A549 (cell line): Measurements from ENCODE around the gene DCUN1D2. TPM values are rescaled to one million over a fixed set of nuclear protein-coding genes. Genes with fewer than 3 reads are reported as not detected.

Experiments
- ATAC-seq, 2 experiments: fragments of 200-7000 bp in 1 of 2; fragments of >200 bp in 1 of 2; cut with Nextera tagmentation in 1 of 2; cut with Tn5 transposase in 1 of 2; 3 replicates each; pipeline versions ENCODE4 v1.8.0 to v1.9.1; 2018 to 2020; ENCODE audit warnings: mild to moderate bottlenecking in 1 of 2, moderate library complexity in 1 of 2
- CTCF ChIA-PET: fragments of 300-600 bp; sonication (Branson Sonifier 250); formaldehyde crosslinking; extraction: SDS; loops from one replicate; lab custom pipeline; 2021; ENCODE audit warnings: antibody characterized with exemption, inconsistent platforms; lab: Yijun Ruan, JAX
- POLR2A ChIA-PET: fragments of 350-600 bp; formaldehyde crosslinking; extraction: SDS; loops from one replicate; lab custom pipeline; 2021; ENCODE audit warnings: antibody characterized with exemption, inconsistent platforms; lab: Yijun Ruan, JAX
- DNase-seq, 2 experiments: peaks; one replicate each; pipeline versions ENCODE4 v3.0.0 to v3.0.0-alpha.2; 2011 to 2016; ENCODE audit warnings: low read depth in 1 of 2, low spot score in 1 of 2
- FAIRE-seq: peaks from 2 replicates; lab custom pipeline; 2011; peaks lifted over from hg19 to GRCh38; lab: Jason Lieb, UNC
- H3K27ac ChIP-seq, 2 experiments: fragments of >200 bp; sonication (Bioruptor Twin); formaldehyde crosslinking; 3 replicates each; pipeline ENCODE4 v1.5.1; 2016 to 2017
- H3K4me1 ChIP-seq: fragments of >200 bp; sonication (Bioruptor Twin); formaldehyde crosslinking; 3 replicates; pipeline ENCODE4 v1.6.1; 2016
- H3K4me2 ChIP-seq: fragments of >200 bp; sonication (Bioruptor Twin); formaldehyde crosslinking; 3 replicates; pipeline ENCODE4 v1.6.1; 2016
- H3K4me3 ChIP-seq: fragments of >200 bp; sonication (Bioruptor Twin); formaldehyde crosslinking; 3 replicates; pipeline ENCODE4 v1.5.1; 2016
- H3K9me3 ChIP-seq: fragments of >200 bp; sonication (Bioruptor Twin); formaldehyde crosslinking; 3 replicates; pipeline ENCODE4 v1.6.1; 2016
- BHLHE40 ChIP-seq: IDR thresholded peaks from 2 replicates; pipeline ENCODE4 v1.6.1; 2012; ENCODE audit warnings: low read depth, low read length, inconsistent platforms
- EHF ChIP-seq: fragments of 250-450 bp; sonication (Bioruptor Pico); IDR thresholded peaks from 2 replicates; pipeline ENCODE4 v1.5.0; 2020; ENCODE audit warnings: mild to moderate bottlenecking
- ELK1 ChIP-seq: fragments of 150-350 bp; IDR thresholded peaks from 2 replicates; pipeline ENCODE4 v1.6.1; 2014; ENCODE audit warnings: low read depth, mild to moderate bottlenecking, low read length
- ESRRA ChIP-seq: fragments of 150-350 bp; IDR thresholded peaks from 2 replicates; pipeline ENCODE4 v1.6.1; 2014; ENCODE audit warnings: mild to moderate bottlenecking, low read length, borderline replicate concordance
- FOSB ChIP-seq: fragments of 250-450 bp; sonication (Bioruptor Pico); IDR thresholded peaks from 2 replicates; pipeline ENCODE4 v1.5.0; 2020; ENCODE audit warnings: mild to moderate bottlenecking, moderate library complexity
- FOSL2 ChIP-seq, 2 experiments: fragments of 450-650 bp in 1 of 2; fragments of >200 bp in 1 of 2; sonication (Bioruptor Twin) in 1 of 2; formaldehyde crosslinking; IDR thresholded peaks; 2 replicates each; pipeline versions ENCODE4 v1.5.0 to v1.6.1; 2016 to 2020; ENCODE audit warnings: mild to moderate bottlenecking in 1 of 2, moderate library complexity in 1 of 2
- HDAC2 ChIP-seq: fragments of 200-600 bp; sonication (generic); IDR thresholded peaks from 2 replicates; pipeline ENCODE4 v1.6.1; 2016
- HOXA7 ChIP-seq: fragments of 250-450 bp; sonication (Bioruptor Pico); IDR thresholded peaks from 2 replicates; pipeline ENCODE4 v1.5.0; 2020; ENCODE audit warnings: mild to moderate bottlenecking, moderate library complexity
- HOXB5 ChIP-seq: fragments of 250-450 bp; sonication (Bioruptor Pico); IDR thresholded peaks from 2 replicates; pipeline ENCODE4 v1.5.0; 2020; ENCODE audit warnings: mild to moderate bottlenecking, moderate library complexity
- JUN ChIP-seq, 2 experiments: fragments of >200 bp; sonication (Bioruptor Twin); formaldehyde crosslinking; IDR thresholded peaks; 2 replicates in 1 of 2; 3 replicates in 1 of 2; pipeline ENCODE4 v1.6.1; 2016 to 2017
- MAX ChIP-seq: IDR thresholded peaks from 2 replicates; pipeline ENCODE4 v1.6.1; 2012
- MYC ChIP-seq: IDR thresholded peaks from 2 replicates; pipeline ENCODE4 v1.6.1; 2012; ENCODE audit warnings: mild to moderate bottlenecking, inconsistent platforms, low read length, improper control_type of control experiment, borderline replicate concordance
- NPAS2 ChIP-seq: fragments of 250-450 bp; sonication (Bioruptor Pico); IDR thresholded peaks from 2 replicates; pipeline ENCODE4 v1.8.0; 2022; ENCODE audit warnings: mild to moderate bottlenecking, moderate library complexity, borderline replicate concordance
- NR3C1 ChIP-seq: fragments of >200 bp; sonication (Bioruptor Twin); formaldehyde crosslinking; IDR thresholded peaks from 3 replicates; pipeline ENCODE4 v1.6.1; 2017
- PHF8 ChIP-seq: fragments of 200-600 bp; sonication (generic); IDR thresholded peaks from 2 replicates; pipeline ENCODE4 v1.6.1; 2016; ENCODE audit warnings: low read depth, mild to moderate bottlenecking, antibody characterized with exemption, moderate library complexity, borderline replicate concordance
- RAD21 ChIP-seq, 2 experiments: fragments of >200 bp in 1 of 2; sonication (Bioruptor Twin) in 1 of 2; formaldehyde crosslinking in 1 of 2; IDR thresholded peaks in 1 of 2; conservative IDR thresholded peaks in 1 of 2; 2 replicates in 1 of 2; 3 replicates in 1 of 2; pipeline ENCODE4 v1.6.1; 2012 to 2018; ENCODE audit warnings: inconsistent platforms in 1 of 2
- RARB ChIP-seq: fragments of 250-450 bp; sonication (Bioruptor Pico); IDR thresholded peaks from 2 replicates; pipeline ENCODE4 v1.8.0; 2021; ENCODE audit warnings: mild to moderate bottlenecking, moderate library complexity
- SREBF2 ChIP-seq: fragments of 450-650 bp; IDR thresholded peaks from 2 replicates; pipeline ENCODE4 v1.6.1; 2014; ENCODE audit warnings: mild to moderate bottlenecking, moderate library complexity
- TFCP2L1 ChIP-seq: fragments of 250-450 bp; sonication (Bioruptor Pico); IDR thresholded peaks from 2 replicates; pipeline ENCODE4 v1.5.0; 2021; ENCODE audit warnings: mild to moderate bottlenecking
- TP53 ChIP-seq: fragments of 250-450 bp; sonication (Bioruptor Pico); IDR thresholded peaks from 2 replicates; pipeline ENCODE4 v1.5.0; 2021; ENCODE audit warnings: mild to moderate bottlenecking, moderate library complexity
- ZC3H11A ChIP-seq: fragments of 450-650 bp; IDR thresholded peaks from 2 replicates; pipeline ENCODE4 v1.6.1; 2014; ENCODE audit warnings: antibody characterized with exemption, mild to moderate bottlenecking
- whole genome bisulfite sequencing: methylation state at CpG from one replicate; pipeline ENCODE4 v1.1.6; 2017; ENCODE audit errors: missing lambda C conversion rate; 5-methylcytosine and 5-hydroxymethylcytosine counted together
- polyA plus RNA-seq, 4 experiments: library from polyadenylated mRNA; depleted of rRNA in 3 of 4; stranded (reverse); fragments of >200 nt; fragmentation: RNase III in 1 of 4; extraction: RNeasy Plus Mini Kit Qiagen cat#74134 plus additional on column Dnase treatment in 1 of 4; gene quantifications; 2 replicates in 3 of 4; 3 replicates in 1 of 4; pipeline ENCODE4 v1.2.3, GENCODE V29; 2011 to 2017
- TF ChIP-seq, protein P1 (sequence below): fragments of 450-650 bp; IDR thresholded peaks from 2 replicates; pipeline ENCODE4 v1.6.1; 2014; ENCODE audit warnings: antibody characterized with exemption
- TF ChIP-seq, protein P2 (sequence below): IDR thresholded peaks from 2 replicates; pipeline ENCODE4 v1.6.1; 2012; ENCODE audit warnings: low read depth, borderline replicate concordance
- TF ChIP-seq, protein P3 (sequence below): fragments of >200 bp; sonication (Bioruptor Twin); formaldehyde crosslinking; IDR thresholded peaks from 3 replicates; pipeline ENCODE4 v1.5.1; 2016
- TF ChIP-seq, protein P4 (sequence below): fragments of >200 bp; sonication (Bioruptor Twin); formaldehyde crosslinking; IDR thresholded peaks from 3 replicates; pipeline ENCODE4 v1.6.1; 2016

Gene DCUN1D2
- polyA plus RNA-seq, 2 of the 4 experiments (the other 2 are of a cell fraction): 8.4 to 8.6 TPM

DNA sequence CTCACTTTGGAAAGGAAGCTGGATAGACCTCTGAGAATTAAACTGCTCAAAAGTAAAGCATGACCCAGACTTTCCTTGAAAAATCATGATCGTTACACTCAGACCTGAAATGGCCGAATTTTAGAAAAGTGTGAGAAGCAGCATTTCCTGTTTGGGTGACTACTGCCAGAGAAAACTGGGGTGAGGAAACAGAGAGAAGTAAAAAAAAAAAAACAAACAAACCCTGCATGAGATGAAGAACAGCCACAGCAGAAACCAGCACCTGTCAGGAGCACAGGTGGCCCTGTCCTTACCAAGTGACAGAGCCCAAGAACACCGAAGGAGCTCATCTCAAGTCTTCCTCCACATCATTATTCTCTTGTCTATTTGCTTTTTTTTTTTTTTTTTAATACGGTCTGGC is 25.2 kb downstream of the DCUN1D2 start:
- CTCF ChIA-PET: interaction anchor here (0.8 to 1.4 kb wide), 3 partner anchors 9 to 97 kb away, joined by 3 to 4 read pairs (median 3); partner anchors contain the start of gene ADPRHL1
- ATAC-seq (no peak), FAIRE-seq (no peak), DNase-seq (no peak)
- no peak overlapping the region for H3K4me3 ChIP-seq
- no peak overlapping the region for H3K27ac ChIP-seq
- WGBS: 82% methylated on average over 4 of the region's 4 CpGs
- no peak overlapping the region for H3K4me2 ChIP-seq
- no peak for TF ChIP-seq NR3C1
- no peak for TF ChIP-seq RARB (CRISPR knock-in tag)
- no peak for TF ChIP-seq SREBF2
- TF ChIP-seq JUN (IDR thresholded peaks at IDR 0.05): no peak
- TF ChIP-seq EHF (CRISPR knock-in tag): no peak
- no peak for TF ChIP-seq HOXB5
- TF ChIP-seq TFCP2L1 (CRISPR knock-in tag): no peak
- no peak for TF ChIP-seq MYC
- TF ChIP-seq, protein P1, sequence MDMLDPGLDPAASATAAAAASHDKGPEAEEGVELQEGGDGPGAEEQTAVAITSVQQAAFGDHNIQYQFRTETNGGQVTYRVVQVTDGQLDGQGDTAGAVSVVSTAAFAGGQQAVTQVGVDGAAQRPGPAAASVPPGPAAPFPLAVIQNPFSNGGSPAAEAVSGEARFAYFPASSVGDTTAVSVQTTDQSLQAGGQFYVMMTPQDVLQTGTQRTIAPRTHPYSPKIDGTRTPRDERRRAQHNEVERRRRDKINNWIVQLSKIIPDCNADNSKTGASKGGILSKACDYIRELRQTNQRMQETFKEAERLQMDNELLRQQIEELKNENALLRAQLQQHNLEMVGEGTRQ: no peak
- no peak for TF ChIP-seq ZC3H11A
- no peaks in the 10 kb centered on the region for H3K9me3 ChIP-seq
- POLR2A ChIA-PET: no interaction called here
- no peaks in the 10 kb centered on the region for H3K4me1 ChIP-seq

DNA sequence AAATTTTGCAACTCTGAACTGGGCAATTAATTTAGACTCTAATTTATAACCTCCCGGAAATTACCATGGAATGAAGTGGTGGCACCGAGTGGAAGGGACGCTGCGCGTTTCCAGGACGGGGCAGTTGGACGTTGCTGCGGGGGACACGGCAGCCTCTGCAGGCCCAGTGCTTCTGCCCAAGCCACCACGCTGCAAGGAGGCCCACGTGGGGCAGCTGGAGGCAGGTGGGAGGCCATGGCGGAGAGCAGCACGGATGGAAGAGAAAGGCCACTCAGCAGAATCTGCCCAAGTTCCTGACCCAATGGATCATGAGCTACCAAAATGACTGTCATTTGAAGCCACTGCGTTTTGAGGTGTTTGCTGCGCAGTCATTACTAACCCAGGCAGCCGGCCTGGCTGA is 26.0 kb downstream of the DCUN1D2 start:
- DNase-seq: no peak

More for the DNA sequence above, 26.0 kb downstream of the DCUN1D2 start:
- no peak overlapping the region for H3K27ac ChIP-seq
- ChIA-PET POLR2A (no interaction called here), CTCF (interaction anchor here (0.8 to 1.2 kb wide), 2 partner anchors 10 to 11 kb away, joined by 3 to 4 read pairs; partner anchors contain the start of gene ADPRHL1)
- no peaks in the 10 kb centered on the region for H3K9me3 ChIP-seq
- TF ChIP-seq PHF8 (no peak), HOXA7 (no peak), JUN (IDR thresholded peaks at IDR 0.05) (no peak), FOSB (CRISPR knock-in tag) (no peak), HDAC2 (no peak), RAD21 (conservative IDR thresholded peaks at IDR 0.05 in 1 of 2, IDR thresholded peaks at IDR 0.05 in 1 of 2) (no peak), ELK1 (no peak), MAX (no peak), MYC (no peak), NPAS2 (CRISPR knock-in tag) (no peak), ESRRA (no peak), TP53 (CRISPR knock-in tag) (no peak), BHLHE40 (no peak), HOXB5 (no peak), FOSL2 (IDR thresholded peaks at IDR 0.05) (no peak), FOSL2 (CRISPR knock-in tag; IDR thresholded peaks at IDR 0.05) (no peak)
- TF ChIP-seq, protein P2, sequence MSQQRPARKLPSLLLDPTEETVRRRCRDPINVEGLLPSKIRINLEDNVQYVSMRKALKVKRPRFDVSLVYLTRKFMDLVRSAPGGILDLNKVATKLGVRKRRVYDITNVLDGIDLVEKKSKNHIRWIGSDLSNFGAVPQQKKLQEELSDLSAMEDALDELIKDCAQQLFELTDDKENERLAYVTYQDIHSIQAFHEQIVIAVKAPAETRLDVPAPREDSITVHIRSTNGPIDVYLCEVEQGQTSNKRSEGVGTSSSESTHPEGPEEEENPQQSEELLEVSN: no peak
- TF ChIP-seq, protein P3, sequence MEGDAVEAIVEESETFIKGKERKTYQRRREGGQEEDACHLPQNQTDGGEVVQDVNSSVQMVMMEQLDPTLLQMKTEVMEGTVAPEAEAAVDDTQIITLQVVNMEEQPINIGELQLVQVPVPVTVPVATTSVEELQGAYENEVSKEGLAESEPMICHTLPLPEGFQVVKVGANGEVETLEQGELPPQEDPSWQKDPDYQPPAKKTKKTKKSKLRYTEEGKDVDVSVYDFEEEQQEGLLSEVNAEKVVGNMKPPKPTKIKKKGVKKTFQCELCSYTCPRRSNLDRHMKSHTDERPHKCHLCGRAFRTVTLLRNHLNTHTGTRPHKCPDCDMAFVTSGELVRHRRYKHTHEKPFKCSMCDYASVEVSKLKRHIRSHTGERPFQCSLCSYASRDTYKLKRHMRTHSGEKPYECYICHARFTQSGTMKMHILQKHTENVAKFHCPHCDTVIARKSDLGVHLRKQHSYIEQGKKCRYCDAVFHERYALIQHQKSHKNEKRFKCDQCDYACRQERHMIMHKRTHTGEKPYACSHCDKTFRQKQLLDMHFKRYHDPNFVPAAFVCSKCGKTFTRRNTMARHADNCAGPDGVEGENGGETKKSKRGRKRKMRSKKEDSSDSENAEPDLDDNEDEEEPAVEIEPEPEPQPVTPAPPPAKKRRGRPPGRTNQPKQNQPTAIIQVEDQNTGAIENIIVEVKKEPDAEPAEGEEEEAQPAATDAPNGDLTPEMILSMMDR: no peak
- TF ChIP-seq, protein P4, sequence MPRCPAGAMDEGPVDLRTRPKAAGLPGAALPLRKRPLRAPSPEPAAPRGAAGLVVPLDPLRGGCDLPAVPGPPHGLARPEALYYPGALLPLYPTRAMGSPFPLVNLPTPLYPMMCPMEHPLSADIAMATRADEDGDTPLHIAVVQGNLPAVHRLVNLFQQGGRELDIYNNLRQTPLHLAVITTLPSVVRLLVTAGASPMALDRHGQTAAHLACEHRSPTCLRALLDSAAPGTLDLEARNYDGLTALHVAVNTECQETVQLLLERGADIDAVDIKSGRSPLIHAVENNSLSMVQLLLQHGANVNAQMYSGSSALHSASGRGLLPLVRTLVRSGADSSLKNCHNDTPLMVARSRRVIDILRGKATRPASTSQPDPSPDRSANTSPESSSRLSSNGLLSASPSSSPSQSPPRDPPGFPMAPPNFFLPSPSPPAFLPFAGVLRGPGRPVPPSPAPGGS: no peak
- WGBS: 93% methylated on average over 14 of the region's 16 CpGs
- no peak overlapping the region for H3K4me3 ChIP-seq
- H3K4me1 ChIP-seq: no peaks in the 10 kb centered on the region
- FAIRE-seq (no peak), ATAC-seq (no peak)
- H3K4me2 ChIP-seq: no peak overlapping the region
